ENCODE measurements around the gene KYAT1. TPM values are rescaled to one million over a fixed set of nuclear protein-coding genes. Genes with fewer than 3 reads are reported as not detected.

Gene KYAT1
- total RNA-seq, 1 experiment from 2014 or later, result 11.8 TPM

DNA sequence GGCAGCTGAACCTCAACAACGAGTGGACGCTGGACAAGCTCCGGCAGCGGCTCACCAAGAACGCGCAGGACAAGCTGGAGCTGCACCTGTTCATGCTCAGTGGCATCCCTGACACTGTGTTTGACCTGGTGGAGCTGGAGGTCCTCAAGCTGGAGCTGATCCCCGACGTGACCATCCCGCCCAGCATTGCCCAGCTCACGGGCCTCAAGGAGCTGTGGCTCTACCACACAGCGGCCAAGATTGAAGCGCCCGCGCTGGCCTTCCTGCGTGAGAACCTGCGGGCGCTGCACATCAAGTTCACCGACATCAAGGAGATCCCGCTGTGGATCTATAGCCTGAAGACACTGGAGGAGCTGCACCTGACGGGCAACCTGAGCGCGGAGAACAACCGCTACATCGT lies 26.6 kb upstream of the KYAT1 start:
- no peak for DNase-seq (ENCODE audit: low spot score)

- no peak for DNase-seq (ENCODE audit: low spot score)
These were observed 25.0 kb upstream of the KYAT1 start for GRCh38 chr9:128906741-128907140.

DNA sequence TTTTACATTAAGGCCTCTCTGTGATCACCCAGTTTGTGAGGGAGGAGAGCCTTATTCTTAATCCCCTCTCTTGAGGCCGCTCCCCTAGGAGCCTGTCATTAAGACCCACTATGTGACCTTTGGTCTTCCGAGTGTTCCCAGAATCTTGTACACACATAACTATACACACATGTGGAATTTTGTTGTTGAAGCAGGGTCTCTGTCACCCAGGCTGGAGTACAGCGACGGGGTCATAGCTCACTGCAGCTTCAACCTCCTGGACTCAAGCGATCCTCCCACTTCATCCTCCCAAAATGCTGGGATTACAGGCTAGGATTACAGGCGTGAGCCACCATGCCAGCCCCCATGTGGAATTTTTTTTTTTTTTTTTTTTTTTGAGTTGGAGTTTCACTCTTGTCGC lies 24.2 kb upstream of the KYAT1 start:
- DNase-seq (ENCODE audit: low spot score), result no peak

GRCh38 chr9:128903871-128904620 lies 22.3 kb upstream of the KYAT1 start:
- no peak for DNase-seq (ENCODE audit: low spot score)

DNA sequence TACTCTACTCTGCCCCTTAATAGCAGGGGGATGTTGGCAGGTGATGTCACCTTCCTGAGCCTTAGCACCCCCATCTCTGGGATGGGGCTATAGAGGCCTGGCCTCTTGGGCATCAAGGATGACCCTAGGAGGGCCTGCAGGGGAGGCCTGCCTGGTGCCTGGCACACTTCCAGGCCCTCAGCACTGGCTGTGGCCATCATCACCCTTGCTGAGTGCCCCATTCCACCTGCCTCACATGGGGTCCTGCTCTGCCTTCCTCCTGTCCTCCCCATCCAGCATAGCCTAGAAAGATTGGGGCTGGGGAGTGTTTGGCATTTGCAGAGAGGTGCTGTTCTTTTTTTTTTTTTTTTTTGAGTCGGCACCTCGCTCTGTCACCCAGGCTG lies 21.3 kb upstream of the KYAT1 start:
- no peak for DNase-seq (ENCODE audit: low spot score)

- DNase-seq (ENCODE audit: low spot score), result peak; percentile 79
These were observed 20.8 kb upstream of the KYAT1 start for GRCh38 chr9:128902351-128903078.

GRCh38 chr9:128901822-128902221 lies 20.1 kb upstream of the KYAT1 start:
- no peak for DNase-seq (ENCODE audit: low spot score)

GRCh38 chr9:128901379-128901778 lies 19.6 kb upstream of the KYAT1 start:
- no peak for DNase-seq (ENCODE audit: low spot score)

DNA sequence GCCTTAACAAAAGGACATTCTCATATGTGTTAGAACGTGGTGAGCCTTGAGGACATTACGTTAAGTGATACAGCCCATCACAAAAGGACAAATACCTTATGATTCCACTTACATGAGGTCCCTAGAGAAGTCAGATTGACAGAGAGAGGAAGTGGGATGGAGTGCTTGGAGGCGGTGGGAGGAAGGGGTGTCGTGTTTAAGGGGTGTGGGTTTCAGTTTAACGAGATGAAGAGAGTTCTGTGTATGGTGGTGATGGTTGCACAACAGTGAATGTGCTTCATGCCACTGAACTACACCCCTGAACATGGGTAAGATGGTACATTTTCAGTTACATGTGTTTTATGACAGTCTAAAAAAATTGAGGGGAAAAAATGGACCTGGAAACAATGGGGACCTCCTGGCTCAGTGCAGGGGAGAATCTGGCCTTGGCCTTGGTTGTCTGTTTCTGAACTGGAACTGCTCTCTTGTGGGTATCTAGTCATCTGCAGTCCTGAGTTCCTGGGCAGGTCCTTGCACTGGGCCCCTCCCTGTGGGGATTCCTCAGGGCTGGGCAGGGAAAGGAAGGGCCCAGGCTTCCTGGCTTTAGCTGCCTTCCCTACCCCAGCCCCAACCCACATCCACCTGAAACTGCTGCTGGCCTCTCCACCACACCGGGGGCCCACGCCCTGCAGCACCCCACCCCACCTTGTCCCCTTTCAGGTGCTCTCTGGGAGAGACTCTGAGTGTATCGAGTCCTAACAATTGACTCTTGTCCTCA lies 18.0 kb upstream of the KYAT1 start:
- peak; percentile 44 for DNase-seq (ENCODE audit: low spot score)

DNA sequence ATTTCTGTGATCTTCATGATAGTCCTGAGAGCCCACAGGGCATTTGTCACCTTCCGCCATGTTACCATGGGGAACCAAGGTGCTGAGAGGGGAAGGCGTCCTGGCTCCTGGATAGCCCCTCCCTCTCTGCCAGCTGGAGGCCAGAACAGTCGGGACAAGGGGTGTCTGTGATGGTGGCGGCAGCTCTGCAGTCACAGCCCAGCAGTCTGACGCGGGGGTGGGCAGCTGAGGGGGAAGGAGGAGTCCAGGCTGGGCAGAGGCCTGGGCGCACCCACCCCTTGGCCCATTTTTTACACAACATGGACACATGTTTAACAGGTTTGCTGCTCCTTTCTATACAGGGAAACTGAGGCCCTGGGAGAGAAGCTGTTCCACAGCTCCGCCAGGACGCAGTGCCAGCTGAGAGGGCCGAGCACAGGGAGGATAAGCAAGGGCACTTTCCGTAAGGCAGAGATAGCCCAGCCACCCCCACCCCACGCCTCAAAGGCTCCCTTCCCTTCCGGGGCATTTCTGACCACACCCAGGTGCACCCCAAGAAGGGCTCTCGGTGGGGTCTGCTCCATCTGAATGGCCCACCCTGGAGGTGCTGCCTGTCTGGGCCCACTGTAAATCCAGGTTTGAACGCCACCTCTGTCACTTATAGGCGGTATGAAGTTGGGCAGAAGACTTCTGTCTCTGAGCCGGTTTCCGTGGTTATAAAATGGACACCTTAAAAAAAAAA lies 17.3 kb upstream of the KYAT1 start:
- DNase-seq (ENCODE audit: low spot score), result no peak

- no peak for DNase-seq (ENCODE audit: low spot score)
These were observed 16.6 kb upstream of the KYAT1 start for GRCh38 chr9:128898382-128898781.

DNA sequence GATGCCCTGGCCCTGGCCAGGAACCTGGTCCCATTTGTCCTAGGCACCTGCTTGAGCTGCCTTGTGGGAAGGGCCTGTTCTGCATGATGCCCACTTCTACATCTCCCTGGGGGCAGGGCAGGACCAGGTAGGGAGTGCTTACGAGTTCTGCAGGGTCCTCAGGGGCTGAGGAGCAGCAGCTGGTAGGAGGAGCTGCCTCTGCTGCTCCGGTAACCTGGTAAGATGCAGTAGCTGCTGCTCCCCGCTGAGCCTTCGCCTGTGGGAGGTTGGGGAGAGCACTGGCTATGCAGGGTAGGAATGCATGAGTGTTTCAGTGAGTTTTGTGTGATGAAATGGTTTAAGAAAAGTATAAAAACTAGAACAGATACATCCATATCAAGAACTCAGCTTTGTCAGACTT lies 13.8 kb upstream of the KYAT1 start:
- no peak for DNase-seq (ENCODE audit: low spot score)

GRCh38 chr9:128894764-128895163 lies 13.0 kb upstream of the KYAT1 start:
- DNase-seq (ENCODE audit: low spot score), result no peak

- DNase-seq (ENCODE audit: low spot score), result no peak
These were observed 11.6 kb upstream of the KYAT1 start for GRCh38 chr9:128893354-128893753.

GRCh38 chr9:128892221-128892921 lies 10.6 kb upstream of the KYAT1 start:
- DNase-seq (ENCODE audit: low spot score), result peak; percentile 52

- DNase-seq (ENCODE audit: low spot score), result no peak
These were observed 9.8 kb upstream of the KYAT1 start for GRCh38 chr9:128891321-128892220.

DNA sequence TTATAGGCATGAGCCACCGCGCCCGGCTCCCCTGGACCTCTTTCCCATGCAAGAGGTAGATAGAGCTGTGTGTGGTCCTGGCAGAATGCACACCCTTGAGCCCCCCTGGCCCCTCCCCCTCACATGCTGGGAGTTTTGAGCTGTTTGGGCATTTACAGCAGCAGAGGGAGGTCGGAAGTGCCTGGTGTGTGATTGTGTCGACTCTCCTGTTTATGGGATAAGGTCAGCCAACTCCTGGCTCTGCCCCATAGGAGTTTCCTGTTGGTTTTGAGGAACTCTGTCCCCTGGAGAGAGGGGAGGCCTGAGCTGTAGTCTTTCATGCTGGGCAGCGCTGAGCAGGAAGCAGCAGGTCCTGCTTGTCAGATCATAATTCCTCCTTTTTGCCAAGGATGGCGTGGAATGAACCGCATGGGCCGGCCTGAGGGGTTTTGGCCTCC lies 6.2 kb upstream of the KYAT1 start:
- DNase-seq (ENCODE audit: low spot score), result no peak

- no peak for DNase-seq (ENCODE audit: low spot score)
These were observed 5.3 kb upstream of the KYAT1 start for GRCh38 chr9:128887049-128887448.

GRCh38 chr9:128886211-128886891 lies 4.6 kb upstream of the KYAT1 start:
- DNase-seq (ENCODE audit: low spot score), result no peak

Data from HT-29 (cell line).